T-helper 2 cell (primary cell): ENCODE data around the gene C12orf75.
A peak's percentile ranks its signal among the peaks of the same experiment; 100 is the strongest.

Experiments used
- DNase-seq, 5 experiments: peaks; one replicate each; pipeline versions ENCODE4 v3.0.0 to v3.0.0-alpha.2; 2012 to 2022

Gene C12orf75

DNA sequence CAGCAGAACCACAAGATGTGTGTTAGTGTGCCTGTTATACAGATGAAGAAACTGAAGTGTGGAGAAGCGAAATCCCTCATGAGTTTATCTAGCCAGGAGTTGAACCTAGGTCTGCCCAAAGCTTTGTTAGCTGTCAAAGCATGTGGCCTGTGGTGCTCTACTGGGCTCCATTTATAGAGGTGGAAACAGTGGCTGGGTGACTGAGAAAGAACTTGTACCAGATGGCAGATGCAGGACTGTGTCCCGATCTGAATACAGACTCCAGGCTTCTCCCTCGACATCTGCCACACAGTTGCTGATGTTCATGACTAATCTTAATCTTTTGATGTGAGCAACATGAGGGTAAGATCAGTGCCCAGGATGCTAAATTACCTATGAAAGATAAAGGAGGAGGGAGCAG lies 89.1 kb downstream of the C12orf75 start:
- DNase-seq = no peak

DNA sequence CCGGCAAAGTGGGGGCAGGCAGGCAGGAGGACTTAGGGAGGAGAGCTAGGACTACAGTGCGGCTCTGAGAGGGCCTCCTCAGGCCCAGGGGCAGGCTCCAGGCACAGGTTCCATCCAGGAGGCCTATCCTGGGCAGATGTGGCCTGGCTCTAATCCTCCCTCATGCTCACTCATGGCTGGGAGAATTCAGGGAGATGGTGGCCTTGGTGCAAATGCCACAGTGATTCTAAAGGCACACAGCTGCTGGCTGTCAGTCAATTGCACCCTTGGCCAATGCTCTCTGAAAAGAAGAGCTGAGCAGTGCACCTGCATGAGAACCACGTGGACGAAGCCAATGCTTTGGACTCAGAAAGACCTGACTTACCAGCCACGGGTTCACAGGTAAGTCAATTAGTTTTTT lies 89.6 kb downstream of the C12orf75 start:
- DNase-seq = no peak

DNA sequence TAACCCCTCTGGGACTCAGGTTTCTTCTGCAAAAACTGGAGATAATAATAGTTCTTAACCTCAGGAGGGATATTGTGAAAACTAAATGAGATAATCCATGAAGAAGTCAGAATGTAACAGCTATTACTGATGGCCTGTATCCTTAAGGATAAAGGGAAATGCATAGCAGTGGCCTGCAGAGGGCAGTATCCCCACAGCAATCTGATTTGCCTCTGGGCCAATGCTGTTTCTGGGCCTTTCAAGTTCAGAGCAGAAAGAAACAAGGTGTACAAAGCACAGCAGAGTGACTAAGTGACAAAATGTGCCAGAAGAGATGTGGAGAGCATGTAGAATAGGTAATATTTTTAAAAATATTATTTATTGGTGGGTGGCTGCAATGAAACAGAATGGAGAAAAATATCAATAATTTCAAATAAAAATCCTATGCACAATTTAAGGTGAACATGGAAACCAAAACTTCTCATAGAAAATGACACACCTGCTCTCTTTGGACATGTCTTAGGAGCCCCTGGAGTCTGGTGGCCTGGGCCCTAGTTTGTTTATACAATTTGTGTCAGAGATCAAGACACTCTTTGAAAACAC lies 90.3 kb downstream of the C12orf75 start:
- DNase-seq = peak in 4 of 5 experiments; percentile 9 to 58 (median 34)
